Suprapubic skin (tissue), 4 donors: Measurements from ENCODE around the gene FOXRED2. TPM values are rescaled to one million over a fixed set of nuclear protein-coding genes. Genes with fewer than 3 reads are reported as not detected.

Source experiments
- DNase-seq, 2 donors: peaks; one replicate each; pipeline ENCODE4 v3.0.0-alpha.2; 2019; ENCODE audit warnings: low spot score in 2 of 2
- H3K27ac ChIP-seq: fragments of 200-600 bp; sonication (generic); one replicate; pipeline ENCODE4 v1.5.1; 2019
- H3K27me3 ChIP-seq: fragments of 200-600 bp; sonication (generic); one replicate; pipeline ENCODE4 v1.5.1; 2019
- H3K36me3 ChIP-seq: fragments of 200-600 bp; sonication (generic); one replicate; pipeline ENCODE4 v1.5.1; 2019
- H3K4me1 ChIP-seq: fragments of 200-600 bp; sonication (generic); one replicate; pipeline ENCODE4 v1.5.1; 2019
- H3K4me3 ChIP-seq: fragments of 200-600 bp; sonication (generic); one replicate; pipeline ENCODE4 v1.5.1; 2019; ENCODE audit warnings: mild to moderate bottlenecking
- H3K9me3 ChIP-seq: fragments of 200-600 bp; sonication (generic); one replicate; pipeline ENCODE4 v1.5.1; 2019
- EP300 ChIP-seq: sonication (generic); formaldehyde crosslinking; IDR thresholded peaks from one replicate; pipeline ENCODE4 v1.6.1; 2017; ENCODE audit warnings: antibody characterized with exemption
- POLR2A ChIP-seq, 2 donors: fragments of 450-650 bp; IDR thresholded peaks; one replicate each; pipeline ENCODE4 v1.6.1; 2017; ENCODE audit warnings: antibody characterized with exemption in 2 of 2, mild to moderate bottlenecking in 2 of 2, moderate library complexity in 2 of 2
- POLR2AphosphoS5 ChIP-seq, 3 donors: sonication (generic); formaldehyde crosslinking; IDR thresholded peaks; one replicate each; pipeline ENCODE4 v1.6.1; 2017; ENCODE audit warnings: antibody characterized with exemption in 3 of 3
- WGBS: methylation state at CpG from one replicate; pipeline ENCODE4 v1.1.5; 2018; 5-methylcytosine and 5-hydroxymethylcytosine counted together
- total RNA-seq, 4 donors: library from RNA; depleted of rRNA; stranded (reverse); fragments of >200 nt; gene quantifications; one replicate each; pipeline ENCODE4 v1.1.0, GENCODE V29; 2016
- TF ChIP-seq, protein P1 (sequence below), 2 donors: fragments of 200-600 bp in 1 of 2; fragments of 450-650 bp in 1 of 2; sonication (generic) in 1 of 2; IDR thresholded peaks; one replicate each; pipeline ENCODE4 v1.5.1; 2016 to 2019; ENCODE audit warnings: antibody characterized with exemption in 2 of 2, mild to moderate bottlenecking in 1 of 2, moderate library complexity in 1 of 2

The FOXRED2 gene
- total RNA-seq, 4 donors from 2014 or later: 11.4 to 20.9 (median 14.0) TPM

DNA sequence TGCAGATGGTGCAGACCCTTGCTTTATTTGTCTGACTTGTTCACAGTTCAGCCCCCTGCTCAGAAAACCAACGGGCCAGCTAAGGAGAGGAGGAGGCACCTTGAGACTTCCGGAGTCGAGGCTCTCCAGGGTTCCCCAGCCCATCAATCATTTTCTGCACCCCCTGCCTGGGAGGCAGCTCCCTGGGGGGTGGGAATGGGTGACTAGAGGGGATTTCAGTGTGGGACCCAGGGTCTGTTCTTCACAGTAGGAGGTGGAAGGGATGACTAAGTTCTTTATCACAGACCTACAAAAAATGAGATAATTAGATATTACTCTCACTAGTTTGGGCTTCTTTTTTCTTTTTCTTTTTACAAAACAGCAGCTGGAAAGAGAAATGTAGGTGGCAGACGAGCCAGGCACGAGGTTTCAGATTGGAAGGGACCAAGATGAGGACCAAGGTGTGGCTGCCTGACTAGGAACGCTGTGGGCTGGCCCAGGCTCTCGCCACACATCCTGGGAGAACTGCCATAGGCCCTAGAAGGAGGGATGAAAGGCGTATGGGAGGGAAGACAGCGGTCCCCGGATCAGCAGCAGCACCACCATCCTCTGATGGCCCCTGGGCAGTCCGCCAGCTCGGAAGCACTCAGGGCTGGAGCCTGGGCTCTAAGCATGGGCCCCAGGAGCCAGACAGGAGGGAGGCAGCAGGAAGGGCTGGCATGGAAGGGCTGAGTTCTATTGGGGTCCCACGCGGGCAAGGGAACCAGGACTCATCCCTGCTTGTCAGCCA is 39.6 kb downstream of the FOXRED2 start:
- Histone ChIP-seq H3K27ac (peak overlapping the region; percentile 80), H3K4me3 (no peak overlapping the region), H3K4me1 (peaks cover 60% of the 10 kb centered on the region), H3K27me3 (no peaks in the 10 kb centered on the region), H3K9me3 (no peaks in the 10 kb centered on the region), H3K36me3 (peaks cover 18% of the 10 kb centered on the region)
- 74% methylated on average over 14 of the region's 14 CpGs for WGBS
- TF ChIP-seq POLR2AphosphoS5 (IDR thresholded peaks at IDR 0.05) (no peak), POLR2A (IDR thresholded peaks at IDR 0.05) (no peak), EP300 (no peak)
- TF ChIP-seq, protein P1, sequence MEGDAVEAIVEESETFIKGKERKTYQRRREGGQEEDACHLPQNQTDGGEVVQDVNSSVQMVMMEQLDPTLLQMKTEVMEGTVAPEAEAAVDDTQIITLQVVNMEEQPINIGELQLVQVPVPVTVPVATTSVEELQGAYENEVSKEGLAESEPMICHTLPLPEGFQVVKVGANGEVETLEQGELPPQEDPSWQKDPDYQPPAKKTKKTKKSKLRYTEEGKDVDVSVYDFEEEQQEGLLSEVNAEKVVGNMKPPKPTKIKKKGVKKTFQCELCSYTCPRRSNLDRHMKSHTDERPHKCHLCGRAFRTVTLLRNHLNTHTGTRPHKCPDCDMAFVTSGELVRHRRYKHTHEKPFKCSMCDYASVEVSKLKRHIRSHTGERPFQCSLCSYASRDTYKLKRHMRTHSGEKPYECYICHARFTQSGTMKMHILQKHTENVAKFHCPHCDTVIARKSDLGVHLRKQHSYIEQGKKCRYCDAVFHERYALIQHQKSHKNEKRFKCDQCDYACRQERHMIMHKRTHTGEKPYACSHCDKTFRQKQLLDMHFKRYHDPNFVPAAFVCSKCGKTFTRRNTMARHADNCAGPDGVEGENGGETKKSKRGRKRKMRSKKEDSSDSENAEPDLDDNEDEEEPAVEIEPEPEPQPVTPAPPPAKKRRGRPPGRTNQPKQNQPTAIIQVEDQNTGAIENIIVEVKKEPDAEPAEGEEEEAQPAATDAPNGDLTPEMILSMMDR (IDR thresholded peaks at IDR 0.05): no peak
- no peak for DNase-seq

DNA sequence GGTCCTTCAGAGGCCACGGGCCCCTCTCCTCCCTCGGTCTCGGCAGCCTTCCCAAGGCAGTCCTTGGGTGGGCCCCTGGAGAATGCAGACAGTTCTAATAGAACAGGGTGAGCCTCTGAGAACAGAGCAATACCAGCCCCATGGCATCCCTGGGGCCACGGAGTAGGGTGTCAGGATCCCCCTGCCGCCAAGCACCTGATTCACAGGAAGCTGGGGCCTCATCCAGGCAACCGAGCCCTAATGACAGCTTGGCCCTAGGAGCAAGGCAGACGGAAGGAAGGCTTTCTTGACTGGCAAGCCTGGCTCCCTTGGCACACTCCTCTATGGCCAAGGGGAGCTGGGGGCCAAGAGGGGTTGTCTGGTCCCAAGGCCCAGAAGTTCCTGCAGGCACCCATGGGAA is 40.6 kb downstream of the FOXRED2 start:
- Histone ChIP-seq H3K36me3 (peaks cover 14% of the 10 kb centered on the region), H3K9me3 (no peaks in the 10 kb centered on the region), H3K4me3 (no peak overlapping the region), H3K27ac (peak overlapping the region; percentile 80), H3K27me3 (no peaks in the 10 kb centered on the region), H3K4me1 (peaks cover 67% of the 10 kb centered on the region)
- DNase-seq: no peak
- TF ChIP-seq POLR2A (IDR thresholded peaks at IDR 0.05): no peak
- TF ChIP-seq POLR2AphosphoS5 (IDR thresholded peaks at IDR 0.05): no peak
- TF ChIP-seq EP300: no peak
- TF ChIP-seq, protein P1 (IDR thresholded peaks at IDR 0.05): no peak
- 70% methylated on average over 5 of the region's 7 CpGs for WGBS

DNA sequence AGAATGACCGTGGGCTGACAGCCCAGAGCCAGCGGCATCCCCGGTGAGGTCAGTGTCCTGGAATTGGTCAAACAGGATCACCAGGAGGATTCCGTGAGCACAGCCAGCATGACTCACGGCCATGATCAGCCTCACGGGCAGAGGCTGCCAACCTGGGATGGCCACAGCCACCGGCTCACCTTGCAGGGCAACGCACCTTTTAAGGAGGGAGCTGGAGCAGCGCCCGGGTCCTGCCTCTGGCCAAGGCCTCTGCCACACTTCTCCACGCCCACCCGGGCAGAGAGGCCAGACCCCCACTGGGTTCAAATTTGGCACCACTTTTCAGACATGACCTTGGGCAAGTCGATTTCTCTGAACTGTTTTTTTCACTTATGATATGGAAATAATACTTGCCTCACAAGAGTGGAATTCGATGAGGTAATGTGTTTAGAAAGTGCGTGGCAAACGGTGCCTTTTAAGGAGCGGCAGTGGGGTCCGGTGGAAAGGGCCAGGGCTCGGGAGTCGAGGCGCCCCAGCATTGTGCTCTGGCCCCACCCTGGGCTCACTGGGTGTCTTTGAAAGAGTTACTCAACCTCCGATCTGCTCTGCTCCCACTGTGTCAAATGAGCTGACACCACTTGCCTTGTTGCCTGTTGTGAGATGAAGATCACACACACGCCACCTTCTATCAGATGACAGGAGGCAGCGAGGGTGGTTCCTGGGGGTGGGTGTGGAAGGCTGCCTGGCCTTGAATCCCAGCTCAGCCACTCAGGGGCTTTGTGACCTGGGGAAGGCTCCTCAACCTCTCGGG is 41.4 kb downstream of the FOXRED2 start:
- Histone ChIP-seq H3K36me3 (peaks cover 9% of the 10 kb centered on the region), H3K4me1 (peaks cover 58% of the 10 kb centered on the region), H3K9me3 (no peaks in the 10 kb centered on the region), H3K27me3 (no peaks in the 10 kb centered on the region), H3K27ac (peak overlapping the region; percentile 80), H3K4me3 (no peak overlapping the region)
- TF ChIP-seq POLR2AphosphoS5 (IDR thresholded peaks at IDR 0.05) (peak in 1 of 3 donors; percentile 62), POLR2A (IDR thresholded peaks at IDR 0.05) (no peak)
- TF ChIP-seq, protein P1 (IDR thresholded peaks at IDR 0.05): no peak
- 47% methylated on average over 19 of the region's 25 CpGs for WGBS
- no peak for DNase-seq

DNA sequence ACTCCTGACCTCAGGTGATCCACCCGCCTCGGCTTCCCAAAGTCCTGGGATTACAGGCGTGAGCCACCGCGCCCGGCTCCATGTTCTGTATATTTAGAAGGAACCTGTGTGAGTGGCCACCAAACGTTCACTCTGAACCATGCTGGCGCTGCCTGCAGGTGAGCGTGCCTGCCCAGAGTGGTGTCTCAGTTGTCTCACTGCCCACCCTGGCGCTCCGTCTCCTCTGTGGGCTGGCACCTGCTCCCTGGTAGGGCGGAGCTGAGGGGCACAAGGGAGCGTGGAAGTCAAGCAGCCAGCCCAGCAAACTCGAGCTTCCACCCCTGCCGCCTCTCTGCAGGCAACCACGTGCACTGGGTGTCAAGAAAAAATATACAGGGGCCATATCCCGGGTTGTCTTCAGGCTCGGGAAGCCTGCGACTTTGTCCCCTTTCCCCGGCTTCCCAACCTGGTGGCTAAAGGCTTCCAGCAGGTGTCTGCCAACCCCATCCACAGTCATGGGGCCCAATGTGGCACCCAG is 42.1 kb downstream of the FOXRED2 start:
- 64% methylated on average over 20 of the region's 20 CpGs for WGBS
- H3K9me3 ChIP-seq: no peaks in the 10 kb centered on the region
- no peak for DNase-seq
- TF ChIP-seq POLR2AphosphoS5 (IDR thresholded peaks at IDR 0.05): no peak
- peaks cover 52% of the 10 kb centered on the region for H3K4me1 ChIP-seq
- H3K27me3 ChIP-seq: no peaks in the 10 kb centered on the region
- H3K27ac ChIP-seq: peak overlapping the region; percentile 80
- peaks cover 9% of the 10 kb centered on the region for H3K36me3 ChIP-seq
- H3K4me3 ChIP-seq: no peak overlapping the region

DNA sequence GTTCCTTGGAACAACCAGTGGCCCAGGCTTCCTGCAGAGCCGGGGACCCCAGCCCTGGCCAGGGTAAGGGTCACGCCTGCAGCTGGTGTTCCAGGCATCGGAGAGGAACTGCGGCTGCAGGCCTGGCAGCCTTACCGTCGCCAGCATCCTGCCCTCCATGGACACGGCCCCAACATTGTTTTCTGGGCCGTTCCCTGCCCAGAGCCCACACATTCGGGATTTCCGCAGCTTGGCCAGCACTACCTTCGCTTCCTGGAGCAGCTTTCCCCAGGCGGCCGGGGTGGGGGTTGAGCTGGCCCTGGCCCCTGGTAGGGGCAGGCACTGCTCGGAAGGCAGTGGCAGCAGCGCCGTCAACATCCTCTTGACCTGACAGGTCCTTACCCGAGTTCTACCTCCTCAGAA is 43.1 kb downstream of the FOXRED2 start:
- 81% methylated on average over 7 of the region's 17 CpGs for WGBS
- Histone ChIP-seq H3K36me3 (peaks cover 9% of the 10 kb centered on the region), H3K27me3 (no peaks in the 10 kb centered on the region), H3K9me3 (no peaks in the 10 kb centered on the region), H3K27ac (peak overlapping the region; percentile 80), H3K4me3 (no peak overlapping the region), H3K4me1 (peaks cover 49% of the 10 kb centered on the region)
- no peak for TF ChIP-seq EP300
- TF ChIP-seq, protein P1 (IDR thresholded peaks at IDR 0.05): no peak
- TF ChIP-seq POLR2AphosphoS5 (IDR thresholded peaks at IDR 0.05): peak in 1 of 3 donors; percentile 52
- no peak for DNase-seq
